ENCODE data around the gene KRTAP12-4. TPM values are rescaled to one million over a fixed set of nuclear protein-coding genes. Genes with fewer than 3 reads are reported as not detected.

Gene KRTAP12-4
- total RNA-seq, 1 donor from 2014 or later = not detected

GRCh38 chr21:44615466-44615865, 39.0 kb downstream of the KRTAP12-4 start:
- TF ChIP-seq CTCF (IDR thresholded peaks at IDR 0.05) = no peak
- H3K4me1 Mint-ChIP-seq = peaks cover 15% of the 10 kb centered on the region
- no peak for ATAC-seq (ENCODE audit: low read depth)
- peaks cover 7% of the 10 kb centered on the region for H3K27me3 Mint-ChIP-seq
- ChIA-PET POLR2A (no interaction called here), CTCF (no interaction called here)
- peaks cover 19% of the 10 kb centered on the region for H3K9me3 Mint-ChIP-seq
- H3K27ac Mint-ChIP-seq = no peak overlapping the region
- intact Hi-C loops (cut with micrococcal nuclease) = no loop called here
- DNase-seq = no peak
- H3K36me3 Mint-ChIP-seq (ENCODE audit: low read depth) = peaks cover 6% of the 10 kb centered on the region
- no peak overlapping the region for H3K4me3 Mint-ChIP-seq

GRCh38 chr21:44614961-44615391, 39.5 kb downstream of the KRTAP12-4 start:
- no peak for ATAC-seq (ENCODE audit: low read depth)
- Mint-ChIP-seq H3K27ac (no peak overlapping the region), H3K27me3 (peaks cover 7% of the 10 kb centered on the region), H3K4me1 (peaks cover 15% of the 10 kb centered on the region), H3K36me3 (ENCODE audit: low read depth) (peaks cover 4% of the 10 kb centered on the region), H3K9me3 (peaks cover 17% of the 10 kb centered on the region), H3K4me3 (no peak overlapping the region)
- intact Hi-C loops (cut with micrococcal nuclease) = no loop called here
- DNase-seq = no peak
- ChIA-PET CTCF (no interaction called here), POLR2A (no interaction called here)
- no peak for TF ChIP-seq CTCF (IDR thresholded peaks at IDR 0.05)

- H3K27ac Mint-ChIP-seq = no peak overlapping the region
- POLR2A ChIA-PET = no interaction called here
Measured at GRCh38 chr21:44614161-44614631, 40.3 kb downstream of the KRTAP12-4 start.

GRCh38 chr21:44613386-44614155, 40.9 kb downstream of the KRTAP12-4 start:
- Mint-ChIP-seq H3K4me1 (peaks cover 6% of the 10 kb centered on the region), H3K27me3 (peaks cover 7% of the 10 kb centered on the region), H3K27ac (no peak overlapping the region), H3K36me3 (ENCODE audit: low read depth) (no peaks in the 10 kb centered on the region), H3K4me3 (no peak overlapping the region), H3K9me3 (peaks cover 18% of the 10 kb centered on the region)
- ChIA-PET POLR2A (no interaction called here), CTCF (no interaction called here)
- DNase-seq (no peak), ATAC-seq (ENCODE audit: low read depth) (no peak)
- intact Hi-C loops (cut with micrococcal nuclease) = no loop called here
- TF ChIP-seq CTCF (IDR thresholded peaks at IDR 0.05) = no peak

More at GRCh38 chr21:44614161-44614631, 40.3 kb downstream of the KRTAP12-4 start:
- CTCF ChIA-PET = no interaction called here
- no peak for ATAC-seq (ENCODE audit: low read depth)
- H3K9me3 Mint-ChIP-seq = peaks cover 17% of the 10 kb centered on the region
- H3K36me3 Mint-ChIP-seq (ENCODE audit: low read depth) = no peaks in the 10 kb centered on the region
- H3K27me3 Mint-ChIP-seq = peaks cover 7% of the 10 kb centered on the region
- no peak for DNase-seq
- no peak overlapping the region for H3K4me3 Mint-ChIP-seq
- intact Hi-C loops (cut with micrococcal nuclease) = no loop called here
- TF ChIP-seq CTCF (IDR thresholded peaks at IDR 0.05) = no peak
- H3K4me1 Mint-ChIP-seq = peaks cover 12% of the 10 kb centered on the region

- DNase-seq (no peak), ATAC-seq (ENCODE audit: low read depth) (no peak)
- peaks cover 7% of the 10 kb centered on the region for H3K27me3 Mint-ChIP-seq
- H3K4me3 Mint-ChIP-seq = no peak overlapping the region
- CTCF ChIA-PET = no interaction called here
- H3K36me3 Mint-ChIP-seq (ENCODE audit: low read depth) = no peaks in the 10 kb centered on the region
- peaks cover 18% of the 10 kb centered on the region for H3K9me3 Mint-ChIP-seq
- H3K27ac Mint-ChIP-seq = no peak overlapping the region
- POLR2A ChIA-PET = no interaction called here
- intact Hi-C loops (cut with micrococcal nuclease) = no loop called here
- no peaks in the 10 kb centered on the region for H3K4me1 Mint-ChIP-seq
- no peak for TF ChIP-seq CTCF (IDR thresholded peaks at IDR 0.05)
Measured at GRCh38 chr21:44612669-44613229, 41.7 kb downstream of the KRTAP12-4 start.
